K562 (cell line): ENCODE results near the gene THG1L. TPM values are rescaled to one million over a fixed set of nuclear protein-coding genes. Genes with fewer than 3 reads are reported as not detected.

ENCODE experiments used
- ARHGAP35 ChIP-seq: fragments of 450-650 bp; IDR thresholded peaks from 2 replicates; pipeline ENCODE4 v1.6.1; 2018; ENCODE audit not compliant: partially characterized antibody
- ARNT ChIP-seq, 2 experiments: fragments of 450-650 bp; IDR thresholded peaks; 2 replicates each; pipeline ENCODE4 v1.6.1; 2016; ENCODE audit warnings: mild to moderate bottlenecking in 1 of 2
- BMI1 ChIP-seq: fragments of 150-350 bp; IDR thresholded peaks from 2 replicates; pipeline ENCODE4 v1.6.1; 2014; ENCODE audit warnings: low read length
- BRF2 ChIP-seq: IDR thresholded peaks from 3 replicates; pipeline ENCODE4 v1.6.1; 2011; ENCODE audit warnings: borderline replicate concordance, mild to moderate bottlenecking; ENCODE audit not compliant: insufficient read length, insufficient read depth
- CBFB ChIP-seq: sonication (generic); formaldehyde crosslinking; IDR thresholded peaks from 2 replicates; pipeline ENCODE4 v1.4.0; 2020; ENCODE audit warnings: mild to moderate bottlenecking, missing genetic modification reagents
- CBX2 ChIP-seq: fragments of 200-600 bp; sonication (generic); IDR thresholded peaks from one replicate; pipeline ENCODE4 v1.6.1; 2012; ENCODE audit warnings: mild to moderate bottlenecking, low read length, inconsistent platforms; ENCODE audit not compliant: insufficient read depth, poor library complexity, severe bottlenecking
- CEBPG ChIP-seq, 3 experiments: fragments of 200-800 bp in 1 of 3; sonication (Bioruptor generic) in 1 of 3; sonication (generic) in 1 of 3; formaldehyde crosslinking in 1 of 3; IDR thresholded peaks in 2 of 3; conservative IDR thresholded peaks in 1 of 3; 2 replicates each; pipeline versions ENCODE4 v1.6.1 to v1.8.0; 2016 to 2022; ENCODE audit warnings: missing compliant biosample characterization in 2 of 3, missing genetic modification characterization in 2 of 3, mild to moderate bottlenecking in 1 of 3, missing genetic modification reagents in 1 of 3
- CTBP1 ChIP-seq: fragments of 450-650 bp; IDR thresholded peaks from 2 replicates; pipeline ENCODE4 v1.6.1; 2016; ENCODE audit warnings: borderline replicate concordance
- ELK3 ChIP-seq: fragments of 450-650 bp; formaldehyde crosslinking; IDR thresholded peaks from 2 replicates; pipeline ENCODE4 v1.4.0; 2020; ENCODE audit warnings: mild to moderate bottlenecking
- GATAD2A ChIP-seq: fragments of 450-650 bp; IDR thresholded peaks from 2 replicates; pipeline ENCODE4 v1.6.1; 2017
- HDAC3 ChIP-seq: fragments of 450-650 bp; IDR thresholded peaks from 2 replicates; pipeline ENCODE4 v1.6.1; 2018; ENCODE audit warnings: borderline replicate concordance, mild to moderate bottlenecking, moderate library complexity; ENCODE audit not compliant: partially characterized antibody
- HES1 ChIP-seq: fragments of 450-650 bp; IDR thresholded peaks from 2 replicates; pipeline ENCODE4 v1.6.1; 2016; ENCODE audit warnings: low read depth, mild to moderate bottlenecking, moderate library complexity
- HSF4 ChIP-seq: fragments of 250-450 bp; sonication (Bioruptor Pico); IDR thresholded peaks from 2 replicates; pipeline ENCODE4 v2.1.2; 2022; ENCODE audit warnings: mild to moderate bottlenecking, moderate library complexity, borderline replicate concordance
- NCOA2 ChIP-seq, 2 experiments: fragments of 450-650 bp; IDR thresholded peaks; 2 replicates each; pipeline ENCODE4 v1.6.1; 2018; ENCODE audit warnings: mild to moderate bottlenecking in 2 of 2, moderate library complexity in 1 of 2; ENCODE audit not compliant: partially characterized antibody in 2 of 2
- RFX7 ChIP-seq: fragments of 250-450 bp; sonication (Bioruptor Pico); IDR thresholded peaks from 2 replicates; pipeline ENCODE4 v1.5.1; 2021; ENCODE audit warnings: mild to moderate bottlenecking
- SMARCB1 ChIP-seq: IDR thresholded peaks from 2 replicates; pipeline ENCODE4 v1.6.1; 2011; ENCODE audit warnings: improper control_type of control experiment, low read depth; ENCODE audit not compliant: insufficient read length
- TRIM28 ChIP-seq: fragments of 450-650 bp; IDR thresholded peaks from 2 replicates; pipeline ENCODE4 v1.6.1; 2017
- polyA plus RNA-seq, 8 experiments: library from polyadenylated mRNA; depleted of rRNA in 4 of 8; stranded (reverse) in 5 of 8; unstranded in 3 of 8; fragments of >200 nt; fragmentation: Nextera tagmentation in 2 of 8; fragmentation: Illumina TruSeq in 1 of 8; extraction: Ambion mirVana in 2 of 8; extraction: Trizol in 1 of 8; gene quantifications; 2 replicates each; pipeline versions ENCODE4 v1.2.1 to v1.2.3, GENCODE V29; 2011 to 2014; ENCODE audit warnings: inconsistent platforms in 1 of 8, missing spikeins in 1 of 8
- total RNA-seq, 7 experiments: library from RNA; depleted of rRNA in 6 of 7; stranded (reverse); fragments of >200 nt in 6 of 7; fragmentation: Illumina TruSeq in 2 of 7; extraction: Trizol in 2 of 7; gene quantifications; 2 replicates each; pipeline versions ENCODE4 v1.2.1 to v1.2.3, GENCODE V29; 2011 to 2021; ENCODE audit warnings: low replicate concordance in 1 of 7
- TF ChIP-seq, protein P1 (sequence below), 2 experiments: fragments of 450-650 bp; conservative IDR thresholded peaks; 2 replicates each; pipeline ENCODE4 v1.6.1; 2017; ENCODE audit warnings: mild to moderate bottlenecking in 2 of 2, moderate library complexity in 2 of 2
- TF ChIP-seq, protein P2 (sequence below): fragments of 250-450 bp; sonication (Bioruptor Pico); IDR thresholded peaks from 2 replicates; pipeline ENCODE4 v1.5.0; 2021; ENCODE audit warnings: mild to moderate bottlenecking, moderate library complexity

The THG1L gene
- total and polyA plus RNA-seq, 9 of the 15 experiments (the other 6 are each of a cell fraction or from before 2014, with no cell fraction given): 21.8 to 40.7 (median 28.0) TPM

GRCh38 chr5:157743163-157744050, 12.2 kb downstream of the THG1L start, which contains the start of gene LSM11 (continued):
- no peak for TF ChIP-seq CBX2
- TF ChIP-seq CEBPG (CRISPR knock-in tag; IDR thresholded peaks at IDR 0.05): no peak
- no peak for TF ChIP-seq CEBPG (tag; conservative IDR thresholded peaks at IDR 0.05 in 1 of 2, IDR thresholded peaks at IDR 0.05 in 1 of 2)
- no peak for TF ChIP-seq RFX7 (CRISPR knock-in tag)
- TF ChIP-seq ARNT (IDR thresholded peaks at IDR 0.05): no peak
- 0 out of 2 replicates have a peak, but pooled peaks have one; percentile 52 for TF ChIP-seq GATAD2A
- TF ChIP-seq CTBP1: peak; percentile 83
- no peak for TF ChIP-seq BMI1
- no peak for TF ChIP-seq HES1
- TF ChIP-seq, protein P1, sequence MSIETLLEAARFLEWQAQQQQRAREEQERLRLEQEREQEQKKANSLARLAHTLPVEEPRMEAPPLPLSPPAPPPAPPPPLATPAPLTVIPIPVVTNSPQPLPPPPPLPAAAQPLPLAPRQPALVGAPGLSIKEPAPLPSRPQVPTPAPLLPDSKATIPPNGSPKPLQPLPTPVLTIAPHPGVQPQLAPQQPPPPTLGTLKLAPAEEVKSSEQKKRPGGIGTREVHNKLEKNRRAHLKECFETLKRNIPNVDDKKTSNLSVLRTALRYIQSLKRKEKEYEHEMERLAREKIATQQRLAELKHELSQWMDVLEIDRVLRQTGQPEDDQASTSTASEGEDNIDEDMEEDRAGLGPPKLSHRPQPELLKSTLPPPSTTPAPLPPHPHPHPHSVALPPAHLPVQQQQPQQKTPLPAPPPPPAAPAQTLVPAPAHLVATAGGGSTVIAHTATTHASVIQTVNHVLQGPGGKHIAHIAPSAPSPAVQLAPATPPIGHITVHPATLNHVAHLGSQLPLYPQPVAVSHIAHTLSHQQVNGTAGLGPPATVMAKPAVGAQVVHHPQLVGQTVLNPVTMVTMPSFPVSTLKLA (conservative IDR thresholded peaks at IDR 0.05): peak in 1 of 2 experiments; percentile 68; a peak in 2 of 4 replicates
- TF ChIP-seq, protein P2, sequence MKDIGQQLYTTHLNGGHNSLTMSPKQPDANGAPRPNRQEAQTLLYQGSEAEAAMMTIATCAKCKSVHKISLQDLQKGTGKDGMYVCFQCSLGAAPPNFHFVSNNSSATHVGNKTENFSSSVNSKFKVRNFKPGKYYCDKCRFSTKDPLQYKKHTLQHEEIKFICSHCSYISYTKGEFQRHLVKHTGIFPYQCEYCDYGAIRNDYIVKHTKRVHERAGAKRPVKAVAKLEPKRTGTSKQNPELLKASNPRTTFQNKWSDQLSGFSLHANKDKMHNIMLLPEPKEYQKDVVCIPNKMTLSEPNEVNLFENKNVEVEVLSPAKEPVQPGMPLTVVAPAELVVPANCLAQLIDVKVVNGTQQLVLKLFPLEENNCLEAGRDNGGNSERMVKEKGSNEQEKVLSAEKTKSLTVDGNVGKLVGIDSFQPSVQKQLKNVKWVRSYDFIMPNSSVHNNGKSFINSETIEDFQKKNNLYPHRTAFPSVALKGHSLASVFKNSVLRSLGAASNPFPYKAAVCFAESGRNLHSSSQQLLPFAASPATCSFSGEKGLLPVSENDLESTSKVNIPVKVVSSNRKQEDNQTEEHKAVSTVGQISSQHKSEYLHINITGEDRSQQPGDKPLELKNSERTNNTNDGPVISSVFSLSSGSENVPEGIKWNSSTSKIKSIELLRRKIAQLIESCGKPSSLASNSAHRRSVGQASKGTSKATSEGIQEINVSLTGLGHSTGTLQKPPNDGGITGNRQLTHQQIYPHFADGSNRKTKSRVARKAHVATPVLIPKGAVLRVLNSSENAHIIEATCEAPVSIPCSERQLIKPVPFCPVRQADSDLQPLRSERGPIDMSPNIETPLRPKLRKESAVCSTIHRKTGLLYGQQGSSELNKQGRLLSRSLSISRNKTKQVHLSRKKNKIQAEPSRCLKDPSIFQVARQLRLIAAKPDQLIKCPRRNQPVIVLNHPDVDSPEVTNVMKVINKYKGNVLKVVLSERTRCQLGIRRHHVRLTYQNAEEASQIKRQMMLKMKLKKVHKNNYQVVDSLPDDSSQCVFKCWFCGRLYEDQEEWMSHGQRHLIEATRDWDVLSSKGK: no peak
- no peak for TF ChIP-seq TRIM28
- no peak for TF ChIP-seq ARHGAP35
- TF ChIP-seq ELK3: no peak
- TF ChIP-seq SMARCB1: no peak
- no peak for TF ChIP-seq NCOA2 (IDR thresholded peaks at IDR 0.05; ENCODE audit: partially characterized antibody in 2 of 2)
- TF ChIP-seq BRF2: no peak
- TF ChIP-seq HSF4 (CRISPR knock-in tag): no peak
- no peak for TF ChIP-seq CBFB (CRISPR knock-in tag)
- no peak for TF ChIP-seq HDAC3
